HepG2 (cell line): ENCODE results near the gene BCL2L13.

Experiments
- ATF1 ChIP-seq: IDR thresholded peaks from 2 replicates; pipeline ENCODE4 v1.6.1; 2016; ENCODE audit warnings: mild to moderate bottlenecking, control low read depth
- EZH2 ChIP-seq: conservative IDR thresholded peaks from 2 replicates; pipeline ENCODE4 v1.6.1; 2012; ENCODE audit warnings: mild to moderate bottlenecking, low read depth, low read length, moderate library complexity
- HNRNPLL ChIP-seq: fragments of 200-400 bp; formaldehyde crosslinking; IDR thresholded peaks from 2 replicates; pipeline ENCODE4 v1.6.1; 2017; ENCODE audit warnings: mild to moderate bottlenecking, low read depth, low read length; ENCODE audit not compliant: poor library complexity, severe bottlenecking
- POLR2A ChIP-seq, 2 experiments: IDR thresholded peaks; 2 replicates each; pipeline ENCODE4 v1.6.1; 2011; ENCODE audit warnings: low read depth in 2 of 2, low read length in 2 of 2, mild to moderate bottlenecking in 1 of 2, moderate library complexity in 1 of 2; ENCODE audit not compliant: insufficient read depth in 1 of 2
- YY1 ChIP-seq: IDR thresholded peaks from 2 replicates; pipeline ENCODE4 v1.6.1; 2011; ENCODE audit warnings: low read length, low read depth, moderate library complexity, mild to moderate bottlenecking; ENCODE audit not compliant: insufficient read depth, insufficient replicate concordance

GRCh38 chr22:17748555-17749353 lies 110.2 kb downstream of the BCL2L13 start:
- TF ChIP-seq EZH2, result no peak
- TF ChIP-seq HNRNPLL, result no peak
- TF ChIP-seq ATF1 (CRISPR knock-in tag), result no peak
- no peak for TF ChIP-seq YY1
- no peak for TF ChIP-seq POLR2A (IDR thresholded peaks at IDR 0.05; ENCODE audit: insufficient read depth in 1 of 2, low read depth in 2 of 2, low read length in 2 of 2)
